ENCODE results near the gene ZNF737.
"Not testable (repeated sequence)": the region's sequence is repeated elsewhere in the genome, so short reads cannot be mapped to it uniquely, and the experiment has no call there.

ZNF737 gene

DNA sequence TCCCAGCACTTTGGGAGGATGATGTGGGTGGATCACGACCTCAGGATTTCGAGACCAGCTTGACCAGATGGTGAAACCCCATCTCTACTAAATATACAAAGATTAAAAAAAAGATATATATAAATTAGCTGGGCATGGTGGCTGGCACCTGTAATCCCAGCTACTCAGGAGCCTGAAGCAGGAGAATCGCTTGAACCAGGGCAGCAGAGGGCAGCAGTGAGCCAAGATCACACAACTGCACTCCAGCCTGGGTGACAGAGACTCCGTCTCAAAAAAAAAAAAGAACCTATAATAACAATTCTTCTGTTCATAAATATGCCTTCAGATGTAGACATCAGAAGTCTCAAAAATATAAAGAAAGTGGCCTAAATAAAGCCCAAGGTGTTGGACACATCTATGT lies 7.6 kb downstream of the ZNF737 start:
- Mint-ChIP-seq H3K4me1 (peaks cover 6% of the 10 kb centered on the region), H3K9me3 (peaks cover 76% of the 10 kb centered on the region), H3K4me3 (no peak overlapping the region), H3K27me3 (ENCODE audit: low read depth) (no peaks in the 10 kb centered on the region), H3K36me3 (ENCODE audit: low read depth) (peaks cover 94% of the 10 kb centered on the region), H3K27ac (no peak overlapping the region)
- TF ChIP-seq, protein P1, sequence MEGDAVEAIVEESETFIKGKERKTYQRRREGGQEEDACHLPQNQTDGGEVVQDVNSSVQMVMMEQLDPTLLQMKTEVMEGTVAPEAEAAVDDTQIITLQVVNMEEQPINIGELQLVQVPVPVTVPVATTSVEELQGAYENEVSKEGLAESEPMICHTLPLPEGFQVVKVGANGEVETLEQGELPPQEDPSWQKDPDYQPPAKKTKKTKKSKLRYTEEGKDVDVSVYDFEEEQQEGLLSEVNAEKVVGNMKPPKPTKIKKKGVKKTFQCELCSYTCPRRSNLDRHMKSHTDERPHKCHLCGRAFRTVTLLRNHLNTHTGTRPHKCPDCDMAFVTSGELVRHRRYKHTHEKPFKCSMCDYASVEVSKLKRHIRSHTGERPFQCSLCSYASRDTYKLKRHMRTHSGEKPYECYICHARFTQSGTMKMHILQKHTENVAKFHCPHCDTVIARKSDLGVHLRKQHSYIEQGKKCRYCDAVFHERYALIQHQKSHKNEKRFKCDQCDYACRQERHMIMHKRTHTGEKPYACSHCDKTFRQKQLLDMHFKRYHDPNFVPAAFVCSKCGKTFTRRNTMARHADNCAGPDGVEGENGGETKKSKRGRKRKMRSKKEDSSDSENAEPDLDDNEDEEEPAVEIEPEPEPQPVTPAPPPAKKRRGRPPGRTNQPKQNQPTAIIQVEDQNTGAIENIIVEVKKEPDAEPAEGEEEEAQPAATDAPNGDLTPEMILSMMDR (IDR thresholded peaks at IDR 0.05; ENCODE audit: unreplicated experiment in 3 of 3) = no peak

DNA sequence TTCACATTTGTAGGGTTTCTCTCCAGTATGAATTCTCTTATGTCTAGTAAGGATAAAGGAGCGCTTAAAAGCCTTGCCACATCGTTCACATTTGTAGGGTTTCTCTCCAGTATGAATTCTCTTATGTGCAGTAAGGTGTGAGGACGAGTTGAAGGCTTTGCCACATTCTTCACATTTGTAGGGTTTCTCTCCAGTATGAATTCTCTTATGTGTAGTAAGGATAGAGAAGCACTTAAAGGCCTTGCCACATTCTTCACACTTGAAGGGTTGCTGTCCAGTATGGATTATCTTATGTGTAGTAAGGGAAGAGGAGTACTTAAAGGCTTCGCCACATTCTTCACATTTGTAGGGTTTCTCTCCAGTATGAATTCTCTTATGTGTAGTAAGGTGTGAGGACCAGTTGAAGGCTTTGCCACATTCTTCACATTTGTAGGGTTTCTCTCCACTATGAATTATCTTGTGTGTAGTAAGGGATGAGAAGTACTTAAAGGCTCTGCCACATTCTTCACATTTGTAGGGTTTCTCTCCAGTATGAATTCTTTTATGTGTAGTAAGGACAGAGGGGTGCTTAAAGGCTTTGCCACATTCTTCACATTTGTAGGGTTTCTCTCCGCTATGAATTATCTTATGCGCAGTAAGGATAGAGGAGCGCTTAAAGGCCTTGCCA lies 20.8 kb downstream of the ZNF737 start:
- peaks cover 71% of the 10 kb centered on the region for H3K9me3 Mint-ChIP-seq
- not testable (repeated sequence) for H3K4me1 Mint-ChIP-seq; H3K27ac Mint-ChIP-seq; H3K27me3 Mint-ChIP-seq (ENCODE audit: low read depth); H3K4me3 Mint-ChIP-seq
- peaks cover 90% of the 10 kb centered on the region for H3K36me3 Mint-ChIP-seq (ENCODE audit: low read depth)

DNA sequence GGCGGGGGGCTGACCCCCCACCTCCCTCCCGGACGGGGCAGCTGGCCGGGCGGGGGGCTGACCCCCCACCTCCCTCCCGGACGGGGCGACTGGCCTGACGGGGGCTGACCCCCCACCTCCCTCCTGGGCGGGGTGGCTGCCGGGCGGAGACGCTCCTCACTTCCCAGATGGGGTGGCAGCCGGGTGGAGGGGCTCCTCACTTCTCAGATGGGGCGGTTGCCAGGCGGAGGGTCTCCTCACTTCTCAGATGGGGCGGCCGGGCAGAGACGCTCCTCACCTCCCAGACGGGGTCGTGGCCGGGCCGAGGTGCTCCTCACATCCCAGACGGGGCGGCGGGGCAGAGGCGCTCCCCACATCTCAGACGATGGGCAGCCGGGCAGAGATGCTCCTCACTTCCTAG lies 35.3 kb downstream of the ZNF737 start:
- not testable (repeated sequence) for H3K27me3 Mint-ChIP-seq (ENCODE audit: low read depth); H3K27ac Mint-ChIP-seq; H3K36me3 Mint-ChIP-seq (ENCODE audit: low read depth); H3K4me1 Mint-ChIP-seq; H3K4me3 Mint-ChIP-seq
- peaks cover 10% of the 10 kb centered on the region for H3K9me3 Mint-ChIP-seq

DNA sequence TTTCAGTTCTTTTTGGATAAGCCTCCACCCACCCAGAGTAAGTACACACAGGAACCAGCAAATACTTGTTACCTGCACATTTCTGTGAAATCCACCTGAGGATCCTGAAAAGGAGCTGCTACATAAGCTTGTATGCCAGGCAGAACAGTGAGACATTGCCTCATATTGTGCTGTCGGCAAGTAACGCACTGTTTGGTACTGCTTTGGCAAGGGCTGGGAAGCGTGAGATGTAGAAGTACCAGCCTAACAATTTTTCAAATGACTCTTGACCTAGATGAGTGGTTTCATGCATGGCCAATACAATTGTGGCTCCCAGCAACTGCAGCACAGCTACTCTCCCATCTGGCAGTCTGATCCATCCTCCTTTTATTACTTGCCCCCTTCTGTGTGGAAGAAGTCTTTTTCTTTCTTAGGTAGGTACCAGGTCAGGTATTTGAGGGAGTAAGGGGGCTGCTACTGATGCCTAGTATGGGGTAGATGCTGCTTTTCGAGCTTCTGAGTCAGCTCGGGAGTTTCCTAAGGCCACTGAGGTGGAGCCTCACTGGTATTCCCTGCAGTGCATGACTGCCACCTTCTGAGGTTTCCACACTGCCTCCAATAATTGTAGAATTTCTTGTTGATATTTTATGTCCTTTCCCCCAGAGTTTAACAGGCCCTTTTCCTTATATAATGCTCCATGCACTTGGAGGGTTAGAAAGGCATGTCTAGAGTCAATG lies 52.2 kb downstream of the ZNF737 start:
- Mint-ChIP-seq H3K9me3 (peaks cover 17% of the 10 kb centered on the region), H3K4me1 (no peaks in the 10 kb centered on the region), H3K4me3 (no peak overlapping the region), H3K36me3 (ENCODE audit: low read depth) (no peaks in the 10 kb centered on the region), H3K27me3 (ENCODE audit: low read depth) (no peaks in the 10 kb centered on the region), H3K27ac (no peak overlapping the region)
- TF ChIP-seq, protein P1 (IDR thresholded peaks at IDR 0.05; ENCODE audit: unreplicated experiment in 3 of 3) = no peak

DNA sequence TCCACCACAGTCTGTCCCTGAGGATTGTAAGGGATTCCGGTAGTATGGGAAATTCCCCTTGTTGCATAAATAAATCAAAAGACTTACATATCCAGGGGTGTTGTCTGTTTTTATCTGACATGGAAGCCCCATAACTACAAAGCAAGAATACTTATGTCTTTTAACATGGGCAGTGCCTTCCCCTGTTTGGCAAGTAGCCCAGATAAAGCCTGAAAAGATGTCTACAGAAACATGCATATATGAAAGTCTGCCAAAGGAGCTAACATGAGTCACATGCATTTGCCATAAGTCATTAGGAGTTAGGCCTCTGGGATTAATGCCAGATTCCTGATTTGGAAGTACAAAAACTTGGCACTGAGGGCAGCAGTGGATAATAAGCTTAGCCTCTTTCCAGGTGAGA lies 62.1 kb downstream of the ZNF737 start:
- Mint-ChIP-seq H3K27me3 (ENCODE audit: low read depth) (no peaks in the 10 kb centered on the region), H3K27ac (peak overlapping the region in 1 of 3 experiments; percentile 29), H3K4me1 (no peaks in the 10 kb centered on the region), H3K4me3 (no peak overlapping the region), H3K9me3 (peaks cover 20% of the 10 kb centered on the region), H3K36me3 (ENCODE audit: low read depth) (peaks cover 3% of the 10 kb centered on the region)
- TF ChIP-seq, protein P1 (IDR thresholded peaks at IDR 0.05; ENCODE audit: unreplicated experiment in 3 of 3) = no peak

All from nephron (organoid).